ENCODE data around the gene TRAPPC2L. TPM values are rescaled to one million over a fixed set of nuclear protein-coding genes. Genes with fewer than 3 reads are reported as not detected.

TRAPPC2L gene
- total RNA-seq, 1 donor from 2014 or later: 74.0 TPM

GRCh38 chr16:88874938-88875599 is 18.1 kb downstream of the TRAPPC2L start:
- H3K4me3 Mint-ChIP-seq (ENCODE audit: unreplicated experiment): no peak overlapping the region
- no peaks in the 10 kb centered on the region for H3K36me3 Mint-ChIP-seq (ENCODE audit: unreplicated experiment)
- no peaks in the 10 kb centered on the region for H3K4me1 Mint-ChIP-seq (ENCODE audit: unreplicated experiment)
- no peak overlapping the region for H3K27ac Mint-ChIP-seq (ENCODE audit: unreplicated experiment)
- no peak for DNase-seq (ENCODE audit: extremely low spot score, unreplicated experiment)
- TF ChIP-seq, protein P1, sequence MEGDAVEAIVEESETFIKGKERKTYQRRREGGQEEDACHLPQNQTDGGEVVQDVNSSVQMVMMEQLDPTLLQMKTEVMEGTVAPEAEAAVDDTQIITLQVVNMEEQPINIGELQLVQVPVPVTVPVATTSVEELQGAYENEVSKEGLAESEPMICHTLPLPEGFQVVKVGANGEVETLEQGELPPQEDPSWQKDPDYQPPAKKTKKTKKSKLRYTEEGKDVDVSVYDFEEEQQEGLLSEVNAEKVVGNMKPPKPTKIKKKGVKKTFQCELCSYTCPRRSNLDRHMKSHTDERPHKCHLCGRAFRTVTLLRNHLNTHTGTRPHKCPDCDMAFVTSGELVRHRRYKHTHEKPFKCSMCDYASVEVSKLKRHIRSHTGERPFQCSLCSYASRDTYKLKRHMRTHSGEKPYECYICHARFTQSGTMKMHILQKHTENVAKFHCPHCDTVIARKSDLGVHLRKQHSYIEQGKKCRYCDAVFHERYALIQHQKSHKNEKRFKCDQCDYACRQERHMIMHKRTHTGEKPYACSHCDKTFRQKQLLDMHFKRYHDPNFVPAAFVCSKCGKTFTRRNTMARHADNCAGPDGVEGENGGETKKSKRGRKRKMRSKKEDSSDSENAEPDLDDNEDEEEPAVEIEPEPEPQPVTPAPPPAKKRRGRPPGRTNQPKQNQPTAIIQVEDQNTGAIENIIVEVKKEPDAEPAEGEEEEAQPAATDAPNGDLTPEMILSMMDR (IDR thresholded peaks at IDR 0.05): no peak
- peaks cover 21% of the 10 kb centered on the region for H3K27me3 Mint-ChIP-seq (ENCODE audit: unreplicated experiment)
- no peaks in the 10 kb centered on the region for H3K9me3 Mint-ChIP-seq (ENCODE audit: unreplicated experiment)

GRCh38 chr16:88875703-88876234 is 18.8 kb downstream of the TRAPPC2L start:
- no peak for DNase-seq (ENCODE audit: extremely low spot score, unreplicated experiment)
- Mint-ChIP-seq H3K4me1 (ENCODE audit: unreplicated experiment) (no peaks in the 10 kb centered on the region), H3K36me3 (ENCODE audit: unreplicated experiment) (no peaks in the 10 kb centered on the region), H3K27ac (ENCODE audit: unreplicated experiment) (no peak overlapping the region), H3K27me3 (ENCODE audit: unreplicated experiment) (peaks cover 22% of the 10 kb centered on the region), H3K4me3 (ENCODE audit: unreplicated experiment) (no peak overlapping the region), H3K9me3 (ENCODE audit: unreplicated experiment) (no peaks in the 10 kb centered on the region)
- TF ChIP-seq, protein P1 (IDR thresholded peaks at IDR 0.05): no peak

DNA sequence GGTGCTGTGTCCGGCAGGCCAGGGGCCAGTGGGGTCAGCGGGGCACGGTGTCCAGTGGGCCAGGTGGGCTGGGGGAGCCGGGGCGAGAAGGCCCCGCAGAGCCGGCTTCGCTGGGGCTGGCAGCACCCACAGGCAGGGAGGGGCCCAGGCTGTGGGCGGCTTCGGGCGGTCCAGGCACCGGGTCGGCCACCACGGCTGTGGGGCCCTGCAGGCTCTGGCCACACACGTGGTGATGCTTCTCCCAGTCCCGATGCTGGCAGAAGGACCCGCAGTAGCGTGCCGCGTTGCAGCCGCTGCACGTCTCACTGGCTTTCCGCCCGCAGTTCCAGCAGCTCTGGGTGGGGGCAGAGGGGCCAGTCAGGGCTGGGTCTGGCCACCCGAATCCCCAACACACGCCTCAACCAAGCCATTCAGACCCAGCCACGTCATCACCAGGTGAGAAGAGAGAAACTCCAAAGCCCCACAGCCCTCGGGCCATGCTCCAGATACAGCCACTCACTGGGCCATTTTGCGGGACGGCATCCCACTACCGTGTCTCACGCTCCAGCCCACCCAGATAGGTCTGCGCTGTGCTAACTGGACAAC is 20.1 kb downstream of the TRAPPC2L start:
- Mint-ChIP-seq H3K27me3 (ENCODE audit: unreplicated experiment) (peaks cover 22% of the 10 kb centered on the region), H3K4me1 (ENCODE audit: unreplicated experiment) (no peaks in the 10 kb centered on the region), H3K27ac (ENCODE audit: unreplicated experiment) (no peak overlapping the region), H3K36me3 (ENCODE audit: unreplicated experiment) (no peaks in the 10 kb centered on the region), H3K9me3 (ENCODE audit: unreplicated experiment) (no peaks in the 10 kb centered on the region), H3K4me3 (ENCODE audit: unreplicated experiment) (no peak overlapping the region)
- no peak for DNase-seq (ENCODE audit: extremely low spot score, unreplicated experiment)
- TF ChIP-seq, protein P1 (IDR thresholded peaks at IDR 0.05): no peak

DNA sequence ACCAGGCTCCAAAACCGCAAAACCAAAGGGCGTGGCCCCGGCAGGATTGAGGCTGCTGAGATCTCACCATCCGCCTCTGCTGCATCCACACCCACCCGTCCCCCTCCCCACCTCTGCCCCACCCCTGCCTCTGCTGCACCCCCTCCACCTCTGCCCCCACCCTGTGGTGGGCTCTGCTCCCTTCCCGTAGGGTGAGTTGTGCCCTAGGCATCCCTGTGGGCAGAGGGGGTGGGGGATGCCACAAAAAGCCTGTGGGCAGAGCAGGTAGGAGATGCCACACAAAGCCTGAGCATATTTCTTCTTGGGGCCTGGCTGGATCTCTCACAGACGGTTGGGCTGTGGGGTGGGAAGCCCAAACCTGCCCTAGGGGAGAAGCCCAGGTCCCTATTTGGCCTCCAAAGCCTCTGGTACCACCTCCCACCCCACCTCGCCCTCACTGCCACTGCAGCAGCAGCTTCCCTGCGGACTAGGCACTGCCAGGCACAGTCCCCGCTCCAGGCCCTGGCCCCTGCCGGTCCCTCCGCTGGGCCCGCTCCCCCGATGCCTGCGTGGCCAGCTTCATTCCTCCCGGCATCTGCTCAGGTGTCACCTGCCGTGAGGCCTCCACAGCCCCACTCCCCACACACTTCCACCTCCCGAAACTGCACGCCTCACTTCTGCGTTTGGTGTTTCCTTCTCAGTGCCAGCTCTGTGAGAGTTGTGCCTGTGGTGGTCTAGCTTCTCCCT is 20.8 kb downstream of the TRAPPC2L start:
- no peaks in the 10 kb centered on the region for H3K36me3 Mint-ChIP-seq (ENCODE audit: unreplicated experiment)
- no peaks in the 10 kb centered on the region for H3K4me1 Mint-ChIP-seq (ENCODE audit: unreplicated experiment)
- no peaks in the 10 kb centered on the region for H3K9me3 Mint-ChIP-seq (ENCODE audit: unreplicated experiment)
- H3K27ac Mint-ChIP-seq (ENCODE audit: unreplicated experiment): no peak overlapping the region
- TF ChIP-seq, protein P1 (IDR thresholded peaks at IDR 0.05): no peak
- H3K4me3 Mint-ChIP-seq (ENCODE audit: unreplicated experiment): no peak overlapping the region
- DNase-seq (ENCODE audit: extremely low spot score, unreplicated experiment): no peak
- H3K27me3 Mint-ChIP-seq (ENCODE audit: unreplicated experiment): peaks cover 22% of the 10 kb centered on the region

DNA sequence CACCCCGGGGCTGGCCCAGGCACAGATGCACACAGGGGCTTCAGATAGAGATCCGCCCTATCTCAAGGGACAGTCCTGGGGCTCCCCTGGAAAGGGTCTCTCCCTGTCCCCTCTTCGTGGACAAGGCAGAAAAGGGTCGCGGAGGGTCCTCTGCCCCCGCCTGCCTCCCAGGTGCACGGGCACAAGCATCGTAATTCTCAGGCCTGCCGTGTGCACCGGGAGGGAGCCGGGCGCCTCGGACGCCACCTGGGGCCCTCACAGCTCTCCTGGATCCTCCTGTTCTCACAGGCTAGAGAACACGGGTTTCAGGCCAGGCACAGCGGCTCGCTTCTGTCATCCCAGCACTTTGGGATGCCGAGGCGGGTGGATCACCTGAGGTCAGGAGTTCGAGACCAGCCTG is 21.4 kb downstream of the TRAPPC2L start:
- Mint-ChIP-seq H3K4me1 (ENCODE audit: unreplicated experiment) (no peaks in the 10 kb centered on the region), H3K36me3 (ENCODE audit: unreplicated experiment) (no peaks in the 10 kb centered on the region), H3K27ac (ENCODE audit: unreplicated experiment) (no peak overlapping the region), H3K4me3 (ENCODE audit: unreplicated experiment) (no peak overlapping the region), H3K9me3 (ENCODE audit: unreplicated experiment) (no peaks in the 10 kb centered on the region), H3K27me3 (ENCODE audit: unreplicated experiment) (peaks cover 22% of the 10 kb centered on the region)
- TF ChIP-seq, protein P1 (IDR thresholded peaks at IDR 0.05): no peak
- no peak for DNase-seq (ENCODE audit: extremely low spot score, unreplicated experiment)

Data from osteocyte (in vitro differentiated cells).